Sigmoid colon (tissue), 4 donors: ENCODE data around the gene CNGA2.

Experiments used
- CTCF ChIP-seq, 4 experiments: fragments of 450-650 bp in 3 of 4; fragments of 200-600 bp in 1 of 4; IDR thresholded peaks; one replicate each; pipeline ENCODE4 v1.5.1; 2016 to 2019; ENCODE audit warnings: antibody characterized with exemption in 4 of 4, mild to moderate bottlenecking in 3 of 4, moderate library complexity in 2 of 4
- POLR2AphosphoS5 ChIP-seq, 4 donors: sonication (generic); formaldehyde crosslinking; IDR thresholded peaks; one replicate each; pipeline ENCODE4 v1.6.1; 2017; ENCODE audit warnings: antibody characterized with exemption in 4 of 4

- no peak for TF ChIP-seq CTCF (IDR thresholded peaks at IDR 0.05)
- no peak for TF ChIP-seq POLR2AphosphoS5 (IDR thresholded peaks at IDR 0.05)
Observed at GRCh38 chrX:151738751-151739150, 4.2 kb downstream of the CNGA2 start.
